T-helper 22 cell (primary cell): ENCODE results near the gene WNT9A.
"Not testable (repeated sequence)": the region's sequence is repeated elsewhere in the genome, so short reads cannot be mapped to it uniquely, and the experiment has no call there.

Experiments used
- DNase-seq: peaks from one replicate; pipeline ENCODE4 v3.0.0-alpha.2; 2020; ENCODE audit warnings: low read depth

The WNT9A gene, protein sequence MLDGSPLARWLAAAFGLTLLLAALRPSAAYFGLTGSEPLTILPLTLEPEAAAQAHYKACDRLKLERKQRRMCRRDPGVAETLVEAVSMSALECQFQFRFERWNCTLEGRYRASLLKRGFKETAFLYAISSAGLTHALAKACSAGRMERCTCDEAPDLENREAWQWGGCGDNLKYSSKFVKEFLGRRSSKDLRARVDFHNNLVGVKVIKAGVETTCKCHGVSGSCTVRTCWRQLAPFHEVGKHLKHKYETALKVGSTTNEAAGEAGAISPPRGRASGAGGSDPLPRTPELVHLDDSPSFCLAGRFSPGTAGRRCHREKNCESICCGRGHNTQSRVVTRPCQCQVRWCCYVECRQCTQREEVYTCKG

DNA sequence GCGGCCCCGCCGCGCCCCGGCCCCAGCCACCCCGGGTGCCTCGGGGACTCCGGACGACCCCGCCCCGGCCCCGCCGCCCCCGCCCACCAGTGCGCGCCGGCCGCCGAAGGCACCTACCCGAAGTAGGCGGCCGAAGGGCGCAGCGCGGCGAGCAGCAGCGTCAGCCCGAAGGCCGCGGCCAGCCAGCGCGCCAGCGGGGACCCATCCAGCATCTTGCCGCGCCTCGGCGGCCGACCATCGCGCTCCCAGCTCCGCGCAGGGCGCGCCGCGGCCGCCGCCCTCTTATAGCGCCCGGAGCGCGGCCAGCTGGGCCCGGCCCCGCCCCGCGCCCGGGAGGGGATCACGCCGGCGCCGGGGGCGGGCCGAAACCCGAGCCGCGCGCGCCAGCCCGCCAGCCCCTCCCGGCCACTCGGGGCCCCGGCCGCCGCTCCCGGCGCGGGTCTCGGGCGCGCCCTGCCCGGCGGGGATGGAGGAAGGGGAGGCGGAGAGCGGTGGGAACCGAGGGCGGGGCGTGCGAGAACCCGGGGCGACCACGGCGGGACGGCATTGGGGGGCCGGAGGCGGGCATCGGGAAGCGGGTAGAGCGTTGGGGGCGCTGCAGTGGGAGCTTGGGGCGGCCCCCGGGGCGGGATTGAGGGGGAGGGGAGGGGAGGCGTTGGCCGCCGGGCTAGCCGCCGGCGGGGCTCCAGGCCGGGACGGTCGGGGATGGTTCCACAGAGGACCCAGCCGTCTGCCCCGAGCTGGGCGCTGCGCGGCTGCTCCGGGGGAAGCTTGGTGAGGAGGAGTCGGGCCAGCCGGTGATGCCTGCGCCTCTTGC lies at the start of gene WNT9A:
WNT9A (minus strand) TSS at position 257 of the 817 bp plus-strand sequence; CDS start at position 212, 45 bp downstream.
- no peak for DNase-seq

DNA sequence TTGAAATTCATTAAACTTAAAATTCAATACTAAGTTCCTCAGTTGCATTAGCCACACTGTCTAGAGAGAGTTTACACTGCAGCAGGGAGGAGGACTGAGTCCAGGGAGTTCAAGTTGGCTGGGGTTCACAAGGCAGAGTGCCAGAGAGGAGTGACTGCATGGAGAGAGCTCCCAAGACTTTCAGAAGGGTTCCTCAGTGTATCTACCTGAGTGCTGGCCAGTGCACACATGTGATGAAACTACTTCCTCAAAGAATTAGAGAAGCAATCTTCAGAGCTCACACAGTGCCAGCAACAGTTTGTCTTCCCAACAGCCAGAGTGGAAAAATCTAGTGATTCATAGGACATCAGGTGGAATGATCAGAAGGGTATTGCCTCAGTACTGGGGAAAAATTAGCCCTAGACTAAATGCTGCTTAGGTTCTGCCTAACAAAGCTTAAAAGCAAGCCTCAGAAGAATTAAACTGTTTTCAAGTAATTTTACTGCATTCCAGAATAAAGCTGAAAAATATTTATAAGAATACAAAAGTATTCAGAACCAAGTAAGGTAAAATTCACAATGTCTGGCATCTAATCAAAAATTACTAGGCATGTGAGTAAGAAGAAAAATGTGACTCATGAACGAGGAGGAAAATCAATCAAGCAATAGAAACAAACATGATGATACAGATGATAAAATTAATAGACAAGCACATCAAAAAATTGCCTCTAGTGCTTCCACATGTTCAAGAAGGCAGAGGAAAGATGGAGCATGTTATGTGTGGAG lies 48.6 kb upstream of the WNT9A start:
- DNase-seq = no peak

DNA sequence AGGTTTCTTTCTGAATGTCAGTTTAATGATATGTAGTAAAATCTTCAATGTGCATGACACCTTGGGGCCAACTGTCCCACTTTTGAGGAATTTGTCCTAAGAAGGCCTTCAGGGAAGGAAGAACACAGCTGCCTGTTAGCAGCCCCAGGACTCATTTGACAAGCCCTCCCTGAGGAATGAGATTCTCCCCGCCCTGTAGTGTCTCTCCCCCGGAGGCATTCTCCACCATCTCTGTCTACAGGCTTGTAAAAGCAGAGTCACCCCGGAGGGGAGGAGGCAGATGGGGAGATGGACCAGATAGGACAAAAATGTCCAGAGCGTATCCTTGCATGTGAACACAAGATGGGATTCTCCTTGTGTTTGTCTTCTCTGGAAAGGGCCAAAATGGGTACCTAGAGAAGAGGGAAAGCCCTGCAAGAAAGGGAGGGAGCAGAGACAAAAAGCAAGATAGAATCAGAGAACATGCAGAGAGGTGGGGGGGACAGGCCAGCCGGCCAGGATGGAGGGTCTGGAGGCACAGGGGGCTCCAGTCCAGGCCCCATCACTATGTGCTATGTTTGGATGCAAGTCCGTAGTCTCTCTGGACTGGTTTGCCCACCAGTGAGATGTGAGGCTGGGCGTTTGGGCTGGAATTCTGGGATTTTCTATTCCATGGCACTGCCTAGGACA lies 47.0 kb upstream of the WNT9A start:
- no peak for DNase-seq

DNA sequence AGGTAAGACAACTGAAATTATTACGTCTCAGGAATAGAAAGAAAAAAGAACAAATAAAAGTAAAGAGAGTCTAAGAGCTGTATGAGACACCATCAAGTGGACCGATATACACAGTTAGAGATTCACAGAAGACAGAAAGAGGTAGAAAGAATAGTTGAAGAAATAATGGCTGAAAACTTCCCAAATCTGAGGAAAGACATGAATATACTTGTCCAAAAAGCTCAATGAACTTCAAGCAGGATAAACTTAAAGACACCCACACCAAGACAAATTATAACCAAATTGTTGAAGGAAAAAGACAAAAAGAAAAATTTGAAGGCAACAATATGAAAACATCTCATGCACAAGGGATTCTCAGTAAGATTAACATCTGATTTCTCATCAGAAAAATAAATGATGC lies 39.4 kb upstream of the WNT9A start:
- no peak for DNase-seq

DNA sequence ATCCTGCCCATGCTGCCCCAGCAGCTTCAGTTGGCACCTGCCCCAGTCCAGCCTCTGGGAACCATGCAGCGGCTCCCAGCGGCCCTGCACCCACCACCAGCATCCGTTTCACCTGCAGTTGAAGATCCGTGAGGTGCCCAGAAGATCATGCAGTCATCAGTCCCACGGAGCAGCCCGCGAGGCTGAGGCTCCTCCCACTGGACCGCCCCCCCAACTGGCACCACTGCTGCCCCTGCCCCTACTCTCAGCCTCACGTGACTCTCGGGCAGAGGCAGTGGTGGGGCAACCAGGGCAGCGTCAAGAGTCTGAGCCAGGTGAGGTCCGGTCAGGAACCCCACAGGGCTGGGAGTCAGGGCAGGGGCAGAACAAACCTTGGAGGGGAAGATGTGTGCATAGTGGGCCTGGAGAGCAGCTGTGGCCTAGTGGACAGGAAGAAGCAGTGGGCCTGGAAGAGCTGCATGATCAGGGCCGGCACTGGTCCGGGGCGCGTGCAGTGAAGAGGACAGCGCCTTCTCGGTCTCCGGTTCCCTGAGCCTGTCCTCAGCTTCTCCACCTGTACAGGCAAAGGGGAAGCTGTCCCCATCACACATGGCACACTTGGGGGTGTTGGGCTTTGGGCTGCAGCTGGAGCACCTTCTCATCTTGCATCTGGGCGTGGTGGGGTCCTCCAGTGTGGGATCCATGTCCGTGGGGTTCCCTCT lies 28.0 kb upstream of the WNT9A start:
- not testable (repeated sequence) for DNase-seq

DNA sequence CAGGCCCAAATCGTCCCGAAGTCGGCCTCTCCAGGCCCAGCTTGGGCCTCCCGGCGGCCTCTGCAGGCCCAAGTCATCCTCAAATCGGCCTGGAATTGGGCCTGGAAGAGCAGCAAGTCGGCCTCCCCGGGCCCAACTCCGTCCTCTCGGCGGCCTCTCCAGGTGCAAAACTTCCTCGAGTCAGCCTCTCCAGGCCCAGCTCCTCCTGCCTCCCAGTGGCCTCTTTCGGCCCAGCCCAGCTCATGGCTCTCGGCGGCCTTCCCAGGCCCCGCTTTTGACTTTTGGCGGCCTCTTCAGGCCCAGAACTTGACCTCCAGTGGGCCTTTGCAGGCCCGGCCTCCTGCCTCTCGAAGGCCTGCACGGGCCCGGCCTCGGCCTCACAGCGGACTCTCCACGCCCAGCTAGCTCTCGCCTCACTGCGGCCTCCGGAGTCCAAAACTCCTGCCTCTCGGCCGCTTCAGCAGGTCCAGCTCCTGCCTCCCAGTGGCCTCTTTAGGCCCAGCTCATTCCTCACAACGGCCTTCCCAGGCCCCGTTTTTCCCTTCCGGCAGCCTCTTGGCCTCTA lies 26.1 kb upstream of the WNT9A start:
- DNase-seq = not testable (repeated sequence)

DNA sequence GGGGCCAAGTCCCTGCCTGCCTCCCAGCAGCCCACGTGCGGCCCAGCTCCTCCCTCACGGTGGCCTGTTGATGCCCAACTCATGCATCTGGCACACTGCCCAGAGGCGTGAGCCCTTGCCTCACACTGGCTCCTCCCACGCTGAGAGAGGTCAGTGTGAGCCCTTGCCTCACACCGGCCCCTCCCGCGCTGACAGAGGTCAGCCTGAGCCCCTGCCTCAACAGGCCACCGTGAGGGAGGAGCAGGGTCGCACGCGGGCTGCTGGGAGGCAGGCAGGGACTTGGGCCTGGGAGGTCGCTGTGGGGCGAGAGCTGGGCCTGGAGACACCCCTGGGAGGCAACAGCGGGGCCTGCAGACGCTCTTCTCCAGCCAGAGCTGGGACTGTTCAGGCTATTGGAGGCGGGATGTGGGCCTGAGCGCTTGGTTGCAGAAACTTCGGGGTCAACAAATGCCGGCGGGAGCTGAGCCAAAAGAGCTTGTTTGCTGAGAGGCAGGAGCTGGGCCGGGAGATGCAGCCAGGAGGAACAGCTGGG lies 25.2 kb upstream of the WNT9A start:
- not testable (repeated sequence) for DNase-seq

DNA sequence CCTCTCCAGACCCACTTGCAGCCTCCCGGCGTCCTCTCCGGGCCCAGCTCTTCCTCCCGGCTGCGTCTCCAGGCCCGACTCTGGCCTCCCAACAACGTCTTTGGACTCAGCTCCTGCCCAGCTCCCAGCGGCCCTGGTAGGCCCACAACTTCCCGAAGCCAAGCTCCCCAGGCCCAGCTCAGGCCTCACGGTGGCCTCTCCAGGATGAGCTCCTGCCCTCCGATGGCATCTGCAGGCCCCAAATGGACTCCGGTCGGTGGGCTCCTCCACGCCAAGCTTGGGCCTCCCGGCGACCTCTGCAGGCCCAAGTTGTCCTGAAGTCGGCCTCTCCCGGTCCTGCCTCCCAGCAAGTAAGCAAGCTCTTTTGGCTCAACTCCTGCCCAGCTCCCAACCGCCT lies 24.5 kb upstream of the WNT9A start:
- not testable (repeated sequence) for DNase-seq

DNA sequence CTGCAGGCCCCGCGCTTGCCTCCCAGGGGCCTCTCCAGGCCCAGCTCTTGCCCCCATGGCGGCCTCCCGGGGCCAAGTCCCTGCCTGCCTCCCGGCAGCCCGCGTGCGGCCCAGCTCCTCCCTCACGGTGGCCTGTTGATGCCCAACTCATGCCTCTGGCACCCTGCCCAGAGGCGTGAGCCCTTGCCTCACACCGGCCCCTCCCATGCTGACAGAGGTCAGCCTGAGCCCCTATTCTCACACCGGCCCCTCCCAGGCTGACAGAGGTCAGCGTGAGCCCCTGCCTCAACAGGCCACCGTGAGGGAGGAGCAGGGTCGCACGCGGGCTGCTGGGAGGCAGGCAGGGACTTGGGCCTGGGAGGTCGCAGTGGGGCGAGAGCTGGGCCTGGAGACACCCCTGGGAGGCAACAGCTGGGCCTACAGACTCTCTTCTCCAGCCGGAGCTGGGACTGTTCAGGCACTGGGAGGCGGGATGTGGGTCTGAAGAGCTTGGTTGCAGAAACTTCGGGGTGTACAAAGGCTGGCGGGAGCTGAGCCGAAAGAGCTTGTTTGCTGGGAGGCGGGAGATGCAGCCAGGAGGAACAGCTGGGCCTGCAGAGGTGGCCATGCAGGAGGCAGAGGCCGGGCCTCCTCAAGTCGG lies 24.0 kb upstream of the WNT9A start:
- not testable (repeated sequence) for DNase-seq

DNA sequence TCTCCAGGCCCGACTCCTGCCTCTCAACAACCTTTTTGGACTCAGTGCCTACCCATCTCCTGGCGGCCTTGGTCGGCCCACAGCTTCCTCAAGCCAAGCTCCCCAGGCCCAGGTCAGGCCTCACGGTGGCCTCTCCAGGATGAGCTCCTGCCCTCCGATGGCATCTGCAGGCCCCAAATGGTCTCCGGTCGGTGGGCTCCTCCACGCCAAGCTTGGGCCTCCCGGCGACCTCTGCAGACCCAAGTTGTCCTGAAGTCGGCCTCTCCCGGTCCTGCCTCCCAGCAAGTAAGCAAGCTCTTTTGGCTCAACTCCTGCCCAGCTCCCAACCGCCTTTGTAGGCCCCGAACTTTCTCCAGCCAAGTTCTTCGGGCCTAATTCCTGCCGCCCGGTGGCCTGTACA lies 23.5 kb upstream of the WNT9A start:
- DNase-seq = not testable (repeated sequence)

DNA sequence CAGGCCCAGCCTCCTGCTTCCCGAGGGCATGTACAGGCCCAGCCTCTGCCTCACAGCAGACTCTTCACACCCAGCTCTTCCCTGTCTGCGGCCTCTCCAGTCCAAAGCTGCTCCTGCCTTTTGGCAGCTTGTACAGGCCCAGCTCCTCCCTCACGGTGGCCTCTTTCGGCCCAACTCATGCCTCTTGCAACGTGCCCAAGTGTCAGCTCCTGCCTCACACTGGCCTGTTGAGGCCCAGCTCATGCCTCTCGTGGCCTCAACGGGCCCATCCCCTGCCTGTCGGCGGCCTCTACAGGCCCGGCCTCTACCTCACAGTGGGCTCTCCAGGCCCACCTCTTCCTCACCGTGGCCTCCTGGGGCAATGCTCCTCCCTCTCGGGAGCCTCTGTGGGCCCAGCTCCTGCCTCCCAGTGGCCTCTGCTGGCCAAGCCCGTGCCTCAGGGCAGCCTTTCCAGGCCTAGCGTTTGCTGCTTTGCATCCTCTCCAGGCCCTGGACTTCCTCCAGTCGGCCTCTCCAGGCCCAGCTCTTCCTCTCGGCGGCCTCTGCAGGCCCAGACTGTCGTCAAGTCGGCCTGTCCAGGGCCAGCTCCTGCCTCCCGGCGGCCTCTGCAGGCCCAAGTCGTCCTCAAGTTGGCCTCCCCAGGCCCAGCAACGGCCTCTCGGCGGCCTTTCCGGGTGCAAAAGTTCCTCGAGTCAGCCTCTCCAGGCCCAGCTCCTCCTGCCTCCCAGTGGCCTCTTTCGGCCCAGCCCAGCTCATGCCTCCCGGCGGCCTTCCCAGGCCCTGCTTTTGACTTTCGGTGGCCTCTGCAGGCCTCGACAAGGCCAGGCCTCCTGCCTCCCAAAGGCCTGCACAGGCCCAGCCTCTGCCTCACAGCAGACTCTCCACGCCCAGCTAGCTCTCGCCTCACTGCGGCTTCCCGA lies 22.6 kb upstream of the WNT9A start:
- DNase-seq = not testable (repeated sequence)

DNA sequence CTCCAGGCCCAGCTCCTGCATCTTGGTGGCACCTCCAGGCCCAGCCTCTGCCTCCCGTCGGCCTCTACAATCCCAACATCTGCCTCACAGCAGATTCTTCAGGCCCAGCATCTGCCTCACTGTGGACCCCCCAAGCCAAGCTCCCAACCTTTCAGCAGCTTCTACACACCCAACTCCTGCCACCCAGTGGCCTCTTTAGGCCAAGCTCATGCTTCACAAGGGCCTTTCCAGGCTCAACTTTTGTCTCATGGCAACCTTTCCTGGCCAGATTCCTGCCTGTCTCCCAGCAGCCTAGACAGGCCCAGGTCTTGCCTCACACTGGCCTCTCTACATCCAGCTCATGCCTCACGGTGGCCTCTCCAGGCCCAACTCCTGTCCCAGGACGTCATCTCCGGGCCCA lies 20.1 kb upstream of the WNT9A start:
- DNase-seq = not testable (repeated sequence)

DNA sequence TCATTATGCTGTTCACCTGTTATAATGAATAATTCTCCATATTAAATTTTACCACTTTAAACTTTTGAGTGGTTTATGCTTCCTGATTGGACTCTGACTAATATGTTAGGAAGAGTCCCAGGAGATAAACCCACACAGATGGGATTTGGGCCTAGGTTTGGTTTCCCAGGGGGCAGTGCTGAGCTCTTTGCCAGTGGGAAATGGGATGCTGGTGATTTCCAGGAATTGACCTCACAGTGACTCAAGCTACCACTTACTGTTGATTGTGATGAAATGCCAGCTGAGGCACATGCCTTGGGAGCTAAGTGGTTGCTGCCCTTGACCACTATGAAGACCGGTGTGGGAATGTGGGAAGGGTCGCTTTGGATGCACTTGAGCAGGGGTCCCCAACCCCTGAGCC lies 19.0 kb upstream of the WNT9A start:
- DNase-seq = not testable (repeated sequence)

DNA sequence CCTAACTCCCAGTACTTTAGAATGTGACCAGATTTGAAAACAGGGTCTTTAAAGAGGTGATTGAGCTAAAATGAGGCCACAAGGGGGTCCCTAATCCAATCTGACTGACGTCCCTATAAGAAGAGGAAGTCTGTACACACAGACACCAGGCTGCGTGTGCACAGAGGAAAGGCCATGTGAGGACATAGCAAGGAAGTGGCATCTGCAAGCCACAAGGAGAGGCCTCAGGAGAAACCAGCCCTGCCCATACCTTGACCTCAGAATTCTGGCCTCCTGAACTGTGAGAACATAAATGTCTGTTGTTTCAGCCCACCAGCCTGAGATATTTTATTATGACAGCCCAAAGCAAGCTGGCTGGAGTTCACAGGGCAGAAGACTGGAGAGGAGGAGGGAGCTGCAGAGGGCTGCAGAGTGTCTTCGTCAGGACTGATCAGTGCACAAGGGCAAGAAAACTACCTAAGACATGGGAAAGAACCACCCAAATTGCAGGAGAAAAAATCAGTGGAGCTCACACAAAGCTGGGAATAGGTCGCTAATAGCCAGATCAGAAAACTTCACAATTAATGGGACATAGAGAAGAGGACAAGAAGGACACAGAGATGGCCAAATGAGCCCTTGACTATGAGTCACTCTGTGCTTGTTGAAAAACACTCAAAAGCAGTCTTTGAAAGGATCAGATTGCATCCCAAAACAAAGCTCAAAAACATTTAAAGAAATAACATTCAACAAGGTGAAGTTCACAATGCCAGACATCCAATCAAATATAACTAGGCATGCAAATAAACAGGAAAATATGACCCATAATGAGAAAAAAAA lies 14.1 kb upstream of the WNT9A start:
- DNase-seq = no peak

DNA sequence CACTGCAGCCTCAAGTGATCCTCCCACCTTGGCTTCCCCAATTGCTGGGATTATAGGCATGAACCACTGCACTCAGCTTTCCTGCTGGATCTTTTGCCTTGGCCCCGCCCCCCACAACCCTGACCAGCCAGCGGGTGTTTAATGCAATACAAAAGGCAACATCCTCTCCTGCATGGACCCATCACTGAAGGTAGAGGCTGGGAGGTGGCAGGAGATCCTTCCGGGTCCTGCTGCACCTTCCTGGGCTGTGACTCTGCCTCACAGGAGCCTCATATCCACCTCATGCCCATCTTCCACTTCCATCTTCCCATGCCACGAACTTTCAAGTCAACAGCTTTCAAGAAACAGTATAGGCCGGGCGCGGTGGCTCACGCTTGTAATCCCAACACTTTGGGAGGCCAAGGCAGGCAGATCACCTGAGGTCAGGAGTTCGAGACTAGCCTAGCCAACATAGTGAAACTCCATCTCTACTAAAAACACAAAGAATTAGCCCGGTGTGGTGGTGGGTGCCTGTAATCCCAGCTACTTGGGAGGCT lies 11.7 kb upstream of the WNT9A start:
- no peak for DNase-seq

DNA sequence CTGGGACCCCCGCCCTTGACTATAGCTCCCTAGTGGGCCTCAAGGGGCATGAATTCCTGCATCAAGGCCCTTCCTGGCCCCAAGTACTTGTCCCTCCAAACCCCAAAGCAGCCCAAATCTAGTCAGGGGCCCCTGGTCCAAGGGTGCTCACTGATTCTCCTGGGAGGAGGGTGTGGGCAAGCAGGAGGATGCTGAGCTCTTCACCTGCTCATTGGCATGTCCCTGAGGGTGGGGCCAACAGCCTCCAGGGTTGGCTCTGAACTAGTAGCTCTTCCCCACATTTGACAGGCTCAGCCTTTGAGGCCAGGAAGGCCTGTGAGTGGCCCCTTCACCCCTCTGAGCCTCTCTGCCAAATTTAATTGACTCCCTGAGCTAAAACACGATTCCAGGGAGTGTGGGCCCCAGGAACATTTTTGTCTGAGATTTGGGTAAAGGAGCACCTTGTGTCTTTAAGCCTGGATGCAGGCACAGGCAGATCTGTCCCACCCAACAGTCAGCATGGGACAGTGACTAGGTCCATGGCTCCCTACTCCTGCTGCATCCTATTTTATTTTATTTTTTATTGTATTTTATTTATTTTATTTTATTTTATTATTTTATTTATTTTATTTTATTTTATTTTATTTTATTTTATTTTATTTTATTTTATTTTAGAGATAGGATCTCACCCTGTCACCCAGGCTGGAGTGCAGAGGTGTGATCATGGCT lies 11.0 kb upstream of the WNT9A start:
- DNase-seq = no peak

DNA sequence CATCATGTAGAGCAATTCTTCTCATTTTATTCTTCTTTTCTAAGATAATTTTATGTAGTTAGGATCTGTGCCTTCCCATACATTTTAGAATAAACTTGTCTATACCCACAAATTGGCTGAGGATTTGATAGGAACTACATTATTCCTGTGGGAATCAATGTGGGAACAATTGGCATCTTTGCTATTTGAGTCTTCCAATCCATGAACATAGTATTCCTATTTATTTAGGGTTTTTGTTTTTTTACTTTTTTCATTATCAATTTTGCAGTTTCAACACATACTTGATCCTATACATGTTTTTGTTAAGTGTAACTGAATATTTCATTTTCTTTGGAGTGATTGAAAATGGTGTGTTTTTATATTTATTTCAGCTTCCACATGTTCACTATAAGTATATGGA lies 8.1 kb upstream of the WNT9A start:
- DNase-seq = no peak
